GM19099 (cell line): Measurements from ENCODE around the gene EVC2.

Experiments
- POLR2A ChIP-seq: IDR thresholded peaks from 3 replicates; pipeline ENCODE4 v1.6.1; 2011; ENCODE audit warnings: low read depth; ENCODE audit not compliant: insufficient read length; ENCODE audit errors: extremely low read depth

Gene EVC2

GRCh38 chr4:5708449-5709206 lies at the start of gene EVC2:
EVC2 (minus strand) TSS chr4:5708559; CDS start chr4:5708513, 46 bp downstream.
- no peak for TF ChIP-seq POLR2A

- no peak for TF ChIP-seq POLR2A
These were observed 49.6 kb upstream of the EVC2 start for GRCh38 chr4:5757954-5758353.

GRCh38 chr4:5757536-5757935 lies 49.2 kb upstream of the EVC2 start:
- no peak for TF ChIP-seq POLR2A

- no peak for TF ChIP-seq POLR2A
These were observed 48.7 kb upstream of the EVC2 start for GRCh38 chr4:5757091-5757490.

GRCh38 chr4:5756271-5756670 lies 47.9 kb upstream of the EVC2 start:
- no peak for TF ChIP-seq POLR2A

GRCh38 chr4:5755679-5756078 lies 47.3 kb upstream of the EVC2 start:
- TF ChIP-seq POLR2A: no peak

- TF ChIP-seq POLR2A: no peak
These were observed 46.8 kb upstream of the EVC2 start for GRCh38 chr4:5755161-5755560.

- TF ChIP-seq POLR2A: no peak
These were observed 46.1 kb upstream of the EVC2 start for GRCh38 chr4:5754529-5754881.

GRCh38 chr4:5753766-5754528 lies 45.6 kb upstream of the EVC2 start:
- no peak for TF ChIP-seq POLR2A

GRCh38 chr4:5753366-5753765 lies 45.0 kb upstream of the EVC2 start:
- no peak for TF ChIP-seq POLR2A

- TF ChIP-seq POLR2A: no peak
These were observed 44.2 kb upstream of the EVC2 start for GRCh38 chr4:5752376-5753184.

GRCh38 chr4:5751666-5752375 lies 43.5 kb upstream of the EVC2 start:
- TF ChIP-seq POLR2A: no peak

GRCh38 chr4:5750946-5751665 lies 42.7 kb upstream of the EVC2 start:
- no peak for TF ChIP-seq POLR2A
